Astrocyte (in vitro differentiated cells and primary cell): Measurements from ENCODE around the gene C2. TPM values are rescaled to one million over a fixed set of nuclear protein-coding genes. Genes with fewer than 3 reads are reported as not detected.

ENCODE experiments used
- DNase-seq: peaks from one replicate; pipeline ENCODE4 v3.0.0-alpha.2; 2010; ENCODE audit warnings: low read depth
- FAIRE-seq: peaks from 2 replicates; lab custom pipeline; 2011; peaks lifted over from hg19 to GRCh38; lab: Jason Lieb, UNC
- H2AFZ ChIP-seq: 2 replicates; pipeline ENCODE4 v1.6.0; 2012; ENCODE audit warnings: low read depth, low read length, inconsistent platforms
- H3K27ac ChIP-seq: 2 replicates; pipeline ENCODE4 v1.5.1; 2011; ENCODE audit warnings: low read depth, low read length, inconsistent platforms
- H3K27me3 ChIP-seq: 2 replicates; pipeline ENCODE4 v1.6.0; 2011; ENCODE audit warnings: low read length, inconsistent platforms; ENCODE audit not compliant: insufficient read depth
- H3K36me3 ChIP-seq: 2 replicates; pipeline ENCODE4 v1.5.1; 2011; ENCODE audit warnings: low read length, inconsistent platforms; ENCODE audit not compliant: insufficient read depth
- H3K4me1 ChIP-seq: 2 replicates; pipeline ENCODE4 v1.5.1; 2011; ENCODE audit warnings: low read length, inconsistent platforms; ENCODE audit not compliant: insufficient read depth
- H3K4me2 ChIP-seq: 2 replicates; pipeline ENCODE4 v1.6.0; 2012; ENCODE audit warnings: low read length, inconsistent platforms
- H3K4me3 ChIP-seq: 2 replicates; pipeline ENCODE4 v1.5.1; 2011; ENCODE audit warnings: low read depth, mild to moderate bottlenecking, low read length, inconsistent platforms; ENCODE audit not compliant: insufficient read depth
- H3K79me2 ChIP-seq: 2 replicates; pipeline ENCODE4 v1.6.0; 2012; ENCODE audit warnings: mild to moderate bottlenecking, low read length, inconsistent platforms; ENCODE audit not compliant: insufficient read depth
- H3K9ac ChIP-seq: 2 replicates; pipeline ENCODE4 v1.6.0; 2012; ENCODE audit warnings: mild to moderate bottlenecking, low read length, inconsistent platforms
- H3K9me3 ChIP-seq: 2 replicates; pipeline ENCODE4 v1.5.1; 2012; ENCODE audit warnings: low read depth, mild to moderate bottlenecking, low read length, inconsistent platforms; ENCODE audit not compliant: insufficient read depth
- H4K20me1 ChIP-seq: 2 replicates; pipeline ENCODE4 v1.6.0; 2012; ENCODE audit warnings: low read length, inconsistent platforms; ENCODE audit not compliant: insufficient read depth
- H3K27ac Mint-ChIP-seq: one replicate; pipeline ENCODE4 v1.8.0; 2021; ENCODE audit warnings: mild to moderate bottlenecking, mixed read lengths; ENCODE audit not compliant: unreplicated experiment
- H3K27me3 Mint-ChIP-seq: one replicate; pipeline ENCODE4 v1.8.0; 2021; ENCODE audit warnings: low read depth, mixed read lengths; ENCODE audit not compliant: unreplicated experiment
- H3K36me3 Mint-ChIP-seq: one replicate; pipeline ENCODE4 v1.8.0; 2021; ENCODE audit warnings: low read depth, mixed read lengths; ENCODE audit not compliant: unreplicated experiment
- H3K4me1 Mint-ChIP-seq: one replicate; pipeline ENCODE4 v1.8.0; 2021; ENCODE audit warnings: low read depth, mixed read lengths; ENCODE audit not compliant: unreplicated experiment
- H3K4me3 Mint-ChIP-seq: one replicate; pipeline ENCODE4 v1.8.0; 2021; ENCODE audit warnings: mild to moderate bottlenecking, moderate library complexity, mixed read lengths; ENCODE audit not compliant: unreplicated experiment
- H3K9me3 Mint-ChIP-seq: one replicate; pipeline ENCODE4 v1.8.0; 2021; ENCODE audit warnings: mild to moderate bottlenecking, mixed read lengths; ENCODE audit not compliant: unreplicated experiment
- CTCF ChIP-seq: IDR thresholded peaks from 2 replicates; pipeline ENCODE4 v1.5.1; 2011; ENCODE audit warnings: low read depth, mild to moderate bottlenecking, inconsistent platforms, low read length, moderate library complexity; ENCODE audit not compliant: insufficient read depth
- EZH2 ChIP-seq: IDR thresholded peaks from 2 replicates; pipeline ENCODE4 v1.6.1; 2012; ENCODE audit warnings: mild to moderate bottlenecking, low read length, inconsistent platforms; ENCODE audit not compliant: insufficient read depth
- total RNA-seq: library from RNA; stranded (reverse); gene quantifications from 2 replicates; pipeline ENCODE4 v1.2.1, GENCODE V29; 2021

Gene C2
- total RNA-seq, 1 donor from 2014 or later, result 0.20 TPM

- peaks cover under 1% of the 10 kb centered on the region for H3K36me3 Mint-ChIP-seq
- H3K4me1 ChIP-seq, result peaks cover 20% of the 10 kb centered on the region
- H3K9ac ChIP-seq, result peak overlapping the region; percentile 83
- peak overlapping the region; percentile 98 for H3K4me3 Mint-ChIP-seq
- H4K20me1 ChIP-seq, result peaks cover 4% of the 10 kb centered on the region
- peaks cover 4% of the 10 kb centered on the region for H3K36me3 ChIP-seq
- peaks cover 14% of the 10 kb centered on the region for H3K79me2 ChIP-seq
- H3K27me3 ChIP-seq, result no peaks in the 10 kb centered on the region
- no peaks in the 10 kb centered on the region for H3K9me3 Mint-ChIP-seq
- peak overlapping the region; percentile 98 for H3K4me2 ChIP-seq
- no peak overlapping the region for H3K27ac ChIP-seq
- FAIRE-seq (no peak), DNase-seq (peak; percentile 32)
- H3K27ac Mint-ChIP-seq, result no peak overlapping the region
- H3K4me1 Mint-ChIP-seq, result peaks cover 11% of the 10 kb centered on the region
- TF ChIP-seq CTCF (no peak), EZH2 (no peak)
- no peaks in the 10 kb centered on the region for H3K9me3 ChIP-seq
- H2AFZ ChIP-seq, result peak overlapping the region; percentile 73
- peak overlapping the region; percentile 79 for H3K4me3 ChIP-seq
- no peaks in the 10 kb centered on the region for H3K27me3 Mint-ChIP-seq
Observed at GRCh38 chr6:31898383-31899011, 29.0 kb upstream of the C2 start.

- FAIRE-seq (no peak), DNase-seq (no peak)
- no peak overlapping the region for H3K4me2 ChIP-seq
- peaks cover 4% of the 10 kb centered on the region for H4K20me1 ChIP-seq
- peaks cover 11% of the 10 kb centered on the region for H3K4me1 Mint-ChIP-seq
- H3K9me3 ChIP-seq, result no peaks in the 10 kb centered on the region
- H3K27ac ChIP-seq, result no peak overlapping the region
- peaks cover 20% of the 10 kb centered on the region for H3K4me1 ChIP-seq
- no peaks in the 10 kb centered on the region for H3K27me3 Mint-ChIP-seq
- H3K27me3 ChIP-seq, result no peaks in the 10 kb centered on the region
- H3K79me2 ChIP-seq, result peaks cover 14% of the 10 kb centered on the region
- H3K9me3 Mint-ChIP-seq, result no peaks in the 10 kb centered on the region
- peak overlapping the region; percentile 30 for H3K4me3 Mint-ChIP-seq
- no peak overlapping the region for H3K27ac Mint-ChIP-seq
- H3K9ac ChIP-seq, result no peak overlapping the region
- no peaks in the 10 kb centered on the region for H3K36me3 Mint-ChIP-seq
- no peak overlapping the region for H2AFZ ChIP-seq
- TF ChIP-seq EZH2 (no peak), CTCF (no peak)
- peaks cover 4% of the 10 kb centered on the region for H3K36me3 ChIP-seq
- no peak overlapping the region for H3K4me3 ChIP-seq
Observed at GRCh38 chr6:31899215-31899614, 28.3 kb upstream of the C2 start.
